HG03342 (cell line): ENCODE results near the gene PUM1.

Experiments used
- ATAC-seq: cut with Tn5 transposase; IDR thresholded peaks from one replicate; pipeline ENCODE4 v1.9.1; 2021; ENCODE audit warnings: mild to moderate bottlenecking, moderate library complexity; ENCODE audit not compliant: unreplicated experiment

Gene PUM1

GRCh38 chr1:30908696-30909364 is 156.7 kb downstream of the PUM1 start, which contains the start of gene SDC3:
Gene SDC3, minus strand, starts transcription at chr1:30908758. Its CDS starts 172 bp downstream, at chr1:30908586.
- no peak for ATAC-seq

DNA sequence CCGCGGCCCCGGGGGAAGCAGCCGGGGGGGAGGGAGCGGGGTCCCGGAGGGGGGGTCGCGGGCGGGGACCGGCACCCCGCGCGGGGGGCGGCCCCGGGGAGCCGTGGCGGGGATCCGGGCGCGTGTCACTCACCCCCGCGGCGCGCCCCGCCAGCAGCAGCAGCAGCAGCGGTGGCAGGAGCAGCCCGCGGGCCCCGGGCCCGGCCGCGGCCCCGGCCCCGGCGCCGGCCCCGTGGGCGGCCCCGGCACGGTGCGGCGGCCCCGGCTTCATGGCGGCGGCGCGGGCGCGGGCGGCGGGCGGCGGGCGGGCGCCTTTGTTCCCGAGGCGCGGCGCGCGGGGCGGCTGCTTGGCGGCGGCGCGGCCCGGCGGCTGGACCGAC is 157.2 kb downstream of the PUM1 start:
- ATAC-seq: no peak

DNA sequence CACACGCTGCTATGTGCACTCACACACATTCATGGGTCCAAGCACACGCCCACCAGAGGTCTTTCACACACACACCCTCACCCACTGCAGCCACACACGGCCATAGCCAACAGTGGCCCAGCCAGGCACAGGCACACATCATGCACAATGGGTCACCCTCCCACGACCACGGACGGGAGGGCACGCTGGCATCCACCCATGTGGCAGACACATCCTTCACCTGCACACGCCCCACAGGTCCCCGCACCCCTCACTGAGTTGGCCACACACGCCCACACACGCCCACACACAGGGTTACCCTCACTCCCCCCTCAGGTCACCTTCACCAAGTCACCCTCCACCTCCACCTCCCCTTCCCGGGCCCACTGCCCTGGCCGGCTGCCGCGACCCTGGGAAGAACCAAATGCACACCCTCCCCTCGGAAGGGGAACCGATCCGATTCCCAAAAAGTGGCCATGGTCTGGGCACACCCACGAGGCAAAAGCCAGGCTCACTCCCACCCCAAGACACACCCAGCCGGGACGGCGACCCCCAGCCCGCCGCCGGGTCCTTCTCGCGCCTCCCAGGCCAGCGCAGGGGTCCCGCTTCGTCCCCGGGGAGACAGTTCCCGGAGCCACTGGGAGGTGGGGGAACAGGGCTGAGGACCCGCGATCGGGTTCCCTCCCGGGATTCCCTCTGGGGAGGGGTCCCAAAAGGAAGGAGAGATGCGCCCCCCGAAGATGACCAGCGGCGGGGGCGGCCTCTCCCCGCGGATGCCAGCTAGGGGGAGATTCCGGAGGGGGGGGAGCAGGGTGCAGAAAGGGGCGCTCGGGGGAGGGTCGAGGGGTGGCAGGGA is 157.8 kb downstream of the PUM1 start:
- ATAC-seq: no peak

GRCh38 chr1:30906631-30907441 is 158.7 kb downstream of the PUM1 start:
- ATAC-seq: no peak

DNA sequence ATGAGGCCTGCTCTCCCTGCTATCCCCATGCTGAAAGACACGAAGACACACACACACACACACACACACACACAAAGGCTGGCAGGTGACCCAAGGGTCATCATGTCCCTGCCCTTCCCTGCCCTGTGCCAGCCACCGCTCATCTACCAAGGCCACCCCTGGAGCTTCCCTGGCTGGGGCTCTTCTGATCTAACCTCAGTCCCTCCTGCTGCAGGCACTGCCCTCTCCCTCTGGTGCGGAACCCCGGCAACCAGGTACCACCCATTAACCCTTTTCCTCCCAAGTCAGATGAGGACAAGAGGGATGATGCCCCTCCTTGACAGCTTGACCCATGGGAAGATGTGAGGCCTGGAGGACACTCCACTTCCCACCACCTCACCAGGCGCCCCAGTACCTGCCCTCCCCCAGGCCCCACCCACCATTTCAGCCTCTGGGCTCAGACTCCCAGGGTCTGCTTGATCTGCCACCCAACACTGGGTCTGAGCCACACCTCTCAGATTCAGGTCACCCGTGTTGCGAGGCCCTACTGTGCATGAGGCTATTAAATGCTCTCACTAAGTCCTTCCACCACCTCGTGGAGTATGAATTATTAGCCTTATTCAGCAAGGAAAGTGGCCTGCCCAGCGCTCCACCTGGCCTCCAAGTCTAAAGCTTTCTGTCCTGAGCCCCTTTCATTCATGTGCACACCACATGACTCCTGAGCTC is 159.4 kb downstream of the PUM1 start:
- ATAC-seq: no peak

DNA sequence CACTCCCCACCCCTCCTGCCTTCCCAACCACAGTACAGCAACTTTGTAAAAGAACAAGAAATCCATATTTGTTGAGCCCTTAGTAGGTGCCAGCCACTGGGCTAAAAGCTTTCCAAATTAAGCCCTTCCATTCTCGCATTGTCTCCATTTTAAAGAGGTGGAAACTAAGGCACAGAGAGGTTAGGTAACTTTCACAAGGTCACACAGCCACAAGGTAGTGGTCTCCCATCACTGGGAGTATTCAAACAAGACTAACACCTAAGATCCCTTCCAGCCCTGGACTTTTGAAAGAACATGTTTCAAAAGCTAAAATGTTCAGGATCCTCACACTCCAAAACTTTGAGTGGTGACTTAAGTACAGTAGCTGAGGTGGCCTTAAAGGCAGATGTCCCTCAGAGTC is 160.1 kb downstream of the PUM1 start:
- ATAC-seq: no peak

DNA sequence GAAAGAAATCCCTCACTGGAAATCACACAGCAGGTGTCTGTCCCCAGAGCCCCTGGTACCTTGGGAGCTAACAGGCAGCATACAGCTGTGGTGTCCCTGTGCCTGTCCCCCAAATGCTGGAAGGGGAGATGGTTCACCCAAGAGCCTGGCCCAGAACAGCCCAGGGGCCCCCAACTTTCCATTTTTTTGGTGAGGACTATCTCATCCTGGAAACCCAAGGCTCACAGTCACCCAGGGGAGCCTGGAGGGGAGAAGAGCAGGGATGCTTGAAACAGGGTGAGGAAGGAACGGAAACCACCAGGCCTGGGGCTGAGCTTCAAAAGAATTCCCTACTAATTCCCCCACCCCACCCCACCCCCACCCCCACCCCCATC is 160.6 kb downstream of the PUM1 start:
- no peak for ATAC-seq

GRCh38 chr1:30904191-30904961 is 161.1 kb downstream of the PUM1 start:
- ATAC-seq: no peak

DNA sequence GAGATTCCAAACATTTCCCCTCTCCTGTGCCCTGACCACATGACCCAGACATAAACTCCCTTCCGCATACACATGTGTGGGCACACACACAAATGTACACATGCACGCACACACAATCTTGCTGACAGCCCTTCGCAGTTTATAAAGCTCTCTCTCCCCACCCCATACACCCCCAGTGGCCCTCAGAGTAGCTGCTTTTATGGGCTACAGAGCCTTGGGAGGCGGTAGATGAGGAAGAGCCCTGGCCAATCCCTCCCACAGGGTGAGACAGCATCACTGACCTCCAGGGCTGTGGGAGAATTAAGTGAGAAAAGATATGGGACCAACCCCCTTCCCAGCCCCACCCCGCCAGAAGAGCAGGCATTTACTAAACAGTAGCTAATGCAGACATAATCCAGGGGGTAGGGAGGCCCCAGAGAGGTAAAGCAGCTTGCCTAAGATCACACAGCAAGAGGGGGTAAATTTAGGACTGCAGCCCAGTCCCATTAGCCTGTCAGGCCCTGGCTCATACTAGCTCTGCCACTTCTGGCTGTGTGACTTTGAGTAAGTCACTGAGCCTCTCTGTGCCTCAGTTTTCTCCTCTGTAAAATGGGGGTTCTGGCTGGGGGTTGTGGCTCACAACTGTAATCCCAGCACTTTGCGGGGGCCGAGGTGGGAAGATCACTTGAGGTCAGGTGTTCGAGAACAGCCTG is 162.0 kb downstream of the PUM1 start:
- ATAC-seq: no peak

DNA sequence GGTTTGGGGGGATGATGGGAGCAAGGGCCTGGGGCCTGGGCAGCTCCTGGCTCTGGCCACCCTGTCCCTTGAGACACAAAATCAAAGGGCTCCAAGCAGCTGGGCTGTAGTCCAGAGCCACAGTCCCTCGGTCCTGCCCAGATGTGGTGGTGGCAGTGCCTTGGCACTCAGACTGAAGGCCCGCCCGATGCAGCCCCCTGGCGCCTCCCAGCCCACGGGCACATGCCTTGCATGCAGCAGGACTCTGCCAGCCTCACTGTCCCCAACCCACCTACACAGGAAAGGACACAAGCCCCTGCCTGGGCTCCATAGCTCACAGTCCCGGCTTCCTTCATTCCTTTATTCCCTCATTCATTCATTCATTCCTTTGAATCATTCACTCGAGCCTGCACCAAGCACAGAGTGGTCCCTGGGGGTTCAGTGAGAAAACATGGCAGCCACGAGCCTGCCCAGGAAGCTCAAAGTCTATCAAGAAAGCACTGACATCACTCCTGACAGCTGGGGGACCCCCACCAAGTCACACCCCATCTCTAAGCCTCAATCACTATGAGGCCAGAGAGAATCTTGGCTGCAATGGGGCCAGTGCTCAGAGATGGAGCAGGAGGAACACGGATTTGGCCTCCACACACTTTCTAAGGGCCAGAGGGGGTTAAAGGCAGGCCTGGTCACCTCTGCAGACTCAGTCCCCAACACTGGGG is 162.8 kb downstream of the PUM1 start:
- ATAC-seq: no peak

DNA sequence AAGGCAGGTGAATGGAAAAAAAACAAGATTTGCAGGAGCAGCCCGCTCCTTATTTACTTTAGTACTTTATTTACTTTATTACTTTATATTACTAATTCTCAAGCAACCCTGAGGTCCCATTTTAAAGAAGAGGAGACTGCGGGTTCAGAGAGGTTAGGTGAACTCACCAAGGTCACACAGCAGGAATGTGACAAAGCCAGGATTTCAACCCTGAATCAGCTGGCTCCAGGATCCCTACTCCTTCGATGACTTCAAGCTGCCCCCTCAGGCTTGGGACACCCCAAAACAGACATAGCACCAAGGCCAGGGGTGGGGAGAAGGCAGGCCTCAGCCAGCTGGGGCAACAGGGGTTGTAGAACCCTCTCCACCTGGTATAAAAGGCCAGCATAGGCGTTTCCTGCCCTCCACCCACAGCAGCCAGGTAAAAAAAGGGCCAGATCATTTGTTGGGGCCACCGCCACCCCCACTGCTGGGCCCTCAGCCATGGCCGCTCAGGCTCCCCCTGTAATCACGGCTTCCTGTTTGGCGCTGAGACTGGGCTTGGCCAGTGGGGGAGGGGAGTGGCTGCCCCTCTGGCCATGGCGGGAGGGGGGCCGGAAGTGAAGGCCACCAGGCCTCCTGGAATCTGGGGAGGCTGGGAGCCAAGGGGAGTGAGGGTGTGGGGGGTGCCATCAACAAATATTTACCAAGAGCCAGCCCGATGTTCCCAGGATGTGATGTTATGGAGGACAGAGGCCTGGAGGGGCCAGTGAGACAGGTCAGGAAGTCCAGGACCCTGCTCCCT is 163.5 kb downstream of the PUM1 start:
- no peak for ATAC-seq

- no peak for ATAC-seq
Observed at GRCh38 chr1:30900931-30901560, 164.5 kb downstream of the PUM1 start.

GRCh38 chr1:30900486-30900885 is 165.0 kb downstream of the PUM1 start:
- ATAC-seq: no peak

- ATAC-seq: no peak
Observed at GRCh38 chr1:30899577-30900389, 165.7 kb downstream of the PUM1 start.

DNA sequence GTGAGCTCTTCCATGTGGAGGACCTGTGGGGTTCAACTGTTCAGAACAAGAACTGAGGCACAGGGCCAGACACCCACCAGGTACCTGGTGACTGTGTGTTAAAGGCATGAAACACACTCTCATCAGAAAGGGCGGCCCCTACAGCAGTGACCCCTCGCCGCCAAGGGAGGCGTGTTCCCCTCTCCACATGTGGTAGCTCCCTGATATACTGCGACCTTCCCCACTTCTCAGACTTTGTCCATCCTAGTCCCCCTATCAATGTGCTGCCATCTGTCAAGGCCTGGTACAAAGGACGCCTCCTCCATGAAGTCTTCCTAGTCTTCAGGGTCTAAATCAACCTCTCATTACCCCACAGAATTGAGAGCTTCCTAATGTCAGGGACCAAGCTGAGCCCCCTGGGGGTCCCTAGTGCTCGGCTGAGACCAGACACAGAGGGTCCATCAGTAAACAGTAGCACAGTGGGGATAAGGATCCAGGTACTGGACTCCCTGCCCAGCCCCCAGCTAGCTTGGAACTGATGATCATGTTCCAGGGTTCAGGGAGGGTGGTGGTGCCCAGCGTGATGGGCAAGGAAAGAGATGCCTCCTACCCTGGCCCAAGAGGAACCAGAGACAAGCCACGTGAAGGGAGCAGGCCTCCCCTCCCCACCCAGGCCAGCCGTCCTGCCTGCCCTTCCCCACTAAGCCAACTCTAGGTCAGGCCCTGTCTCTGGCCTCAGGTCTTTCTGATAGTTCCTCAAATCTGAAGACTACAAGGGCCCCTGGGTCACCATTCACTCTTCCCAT is 167.3 kb downstream of the PUM1 start:
- ATAC-seq: no peak

DNA sequence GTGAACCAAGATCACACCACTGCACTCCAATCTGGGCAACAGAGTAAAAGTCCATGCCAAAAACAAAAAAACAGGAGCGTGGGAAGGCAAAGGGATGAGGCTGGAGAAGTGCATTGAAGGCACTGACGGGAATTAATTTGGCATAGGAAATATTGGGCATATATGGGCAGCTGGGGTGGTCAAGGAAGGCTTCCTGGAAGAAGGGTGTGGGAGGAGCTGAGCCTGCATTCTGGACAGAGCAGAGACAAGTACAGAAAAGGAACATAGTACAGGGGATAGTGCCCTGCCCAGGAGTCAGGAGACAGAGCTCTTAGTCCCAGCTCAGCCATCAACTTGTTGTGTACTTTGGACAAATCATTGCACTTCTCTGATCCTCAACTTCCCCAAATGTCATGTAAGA is 168.6 kb downstream of the PUM1 start:
- ATAC-seq: no peak
